ENCODE measurements around the gene KRT85.
"Not testable (repeated sequence)": the region's sequence is repeated elsewhere in the genome, so short reads cannot be mapped to it uniquely, and the experiment has no call there.

Gene KRT85

DNA sequence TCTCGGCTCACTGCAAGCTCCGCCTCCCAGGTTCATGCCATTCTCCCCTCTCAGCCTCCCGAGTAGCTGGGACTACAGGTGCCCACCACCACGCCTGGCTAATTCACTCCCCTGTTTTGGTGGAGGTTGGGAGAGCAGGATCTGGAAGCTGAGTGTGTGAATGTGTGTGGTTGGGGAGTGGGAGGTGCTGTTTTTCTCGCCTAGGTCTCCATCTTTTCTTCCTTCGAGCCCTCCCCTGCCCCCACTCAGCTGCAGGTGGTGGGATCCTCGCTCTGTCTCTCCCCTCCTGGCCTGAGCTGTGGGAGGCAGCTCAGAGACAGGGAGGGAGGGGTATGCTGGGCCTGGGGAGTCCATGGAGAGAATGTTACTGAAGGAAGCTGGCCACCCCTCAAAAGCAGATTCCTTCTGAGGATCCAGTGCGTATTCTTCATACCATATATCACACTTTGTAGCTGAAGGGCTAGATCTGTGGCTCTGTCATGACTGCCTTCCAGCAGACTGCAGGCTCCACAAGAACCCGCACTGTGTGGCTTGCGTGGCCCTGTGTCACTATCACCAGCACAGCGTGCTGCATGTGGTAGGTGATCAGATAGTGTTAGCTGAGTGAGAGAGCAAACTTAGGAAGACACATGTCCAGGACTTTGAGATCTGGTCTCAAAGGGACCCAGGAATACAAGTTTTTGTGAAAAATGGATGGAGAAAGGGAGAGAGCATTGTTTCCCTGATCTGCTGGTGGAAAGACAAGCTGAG lies 48.9 kb downstream of the KRT85 start:
- Histone ChIP-seq H3K36me3 (ENCODE audit: insufficient read depth, low read length) (no peaks in the 10 kb centered on the region), H3K4me1 (ENCODE audit: insufficient read depth, low read length) (no peaks in the 10 kb centered on the region), H3K9ac (ENCODE audit: low read length) (no peak overlapping the region), H3K9me3 (ENCODE audit: low read length) (no peaks in the 10 kb centered on the region), H3K27me3 (ENCODE audit: control insufficient read depth in 1 of 2, insufficient read depth in 2 of 2, low read length in 2 of 2) (peaks cover 0 to 11% of the 10 kb centered on the region in 2 donors), H3K4me3 (ENCODE audit: low read depth in 1 of 2, low read length in 2 of 2) (no peak overlapping the region), H3K27ac (ENCODE audit: low read depth, low read length) (no peak overlapping the region)

DNA sequence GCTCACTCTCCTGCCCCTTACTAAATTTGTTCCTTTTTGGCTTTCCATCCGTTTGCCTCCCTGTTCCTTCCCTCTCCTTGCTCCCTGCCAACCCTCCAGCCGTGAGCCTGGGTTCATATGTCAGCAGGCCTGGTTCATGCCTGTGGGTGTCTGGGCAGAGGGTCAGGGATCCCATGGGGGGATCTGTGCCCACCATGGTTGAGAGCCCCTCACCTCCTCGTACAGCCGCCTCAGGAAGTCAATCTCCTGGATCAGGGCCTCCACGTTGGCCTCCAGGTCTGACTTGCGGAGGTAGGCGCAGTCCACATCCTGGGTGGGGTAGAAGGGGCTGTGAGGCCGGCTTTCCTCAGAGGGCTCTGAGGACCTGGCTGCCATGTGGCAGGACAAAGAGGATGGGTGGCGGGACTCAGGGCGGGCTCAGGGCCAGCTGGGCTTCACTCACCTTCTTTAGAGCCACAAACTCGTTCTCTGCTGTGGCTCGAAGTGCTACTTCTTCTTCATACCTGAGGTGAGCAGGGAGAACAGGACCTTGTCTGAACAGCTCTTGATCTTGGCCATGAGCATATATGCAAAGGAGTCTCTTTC lies 49.7 kb downstream of the KRT85 start:
- Histone ChIP-seq H3K36me3 (ENCODE audit: insufficient read depth, low read length) (no peaks in the 10 kb centered on the region), H3K4me1 (ENCODE audit: insufficient read depth, low read length) (no peaks in the 10 kb centered on the region), H3K9ac (ENCODE audit: low read length) (no peak overlapping the region), H3K9me3 (ENCODE audit: low read length) (no peaks in the 10 kb centered on the region), H3K27me3 (ENCODE audit: control insufficient read depth in 1 of 2, insufficient read depth in 2 of 2, low read length in 2 of 2) (peaks cover 0 to 11% of the 10 kb centered on the region in 2 donors), H3K4me3 (ENCODE audit: low read depth in 1 of 2, low read length in 2 of 2) (no peak overlapping the region), H3K27ac (ENCODE audit: low read depth, low read length) (no peak overlapping the region)

- Histone ChIP-seq H3K27ac (ENCODE audit: low read depth, low read length) (no peak overlapping the region), H3K27me3 (ENCODE audit: control insufficient read depth in 1 of 2, insufficient read depth in 2 of 2, low read length in 2 of 2) (peaks cover 0 to 11% of the 10 kb centered on the region in 2 donors), H3K36me3 (ENCODE audit: insufficient read depth, low read length) (no peaks in the 10 kb centered on the region), H3K9ac (ENCODE audit: low read length) (no peak overlapping the region), H3K9me3 (ENCODE audit: low read length) (no peaks in the 10 kb centered on the region), H3K4me3 (ENCODE audit: low read depth in 1 of 2, low read length in 2 of 2) (no peak overlapping the region), H3K4me1 (ENCODE audit: insufficient read depth, low read length) (no peaks in the 10 kb centered on the region)
Observed at GRCh38 chr12:52316701-52317100, 50.6 kb downstream of the KRT85 start.

GRCh38 chr12:52316290-52316689 lies 51.0 kb downstream of the KRT85 start:
- no peak overlapping the region for H3K4me3 ChIP-seq (ENCODE audit: low read depth in 1 of 2, low read length in 2 of 2)
- H3K4me1 ChIP-seq (ENCODE audit: insufficient read depth, low read length): peaks cover 3% of the 10 kb centered on the region
- peaks cover 0 to 8% of the 10 kb centered on the region in 2 donors for H3K27me3 ChIP-seq (ENCODE audit: control insufficient read depth in 1 of 2, insufficient read depth in 2 of 2, low read length in 2 of 2)
- no peaks in the 10 kb centered on the region for H3K36me3 ChIP-seq (ENCODE audit: insufficient read depth, low read length)
- H3K9me3 ChIP-seq (ENCODE audit: low read length): no peaks in the 10 kb centered on the region
- no peak overlapping the region for H3K27ac ChIP-seq (ENCODE audit: low read depth, low read length)
- H3K9ac ChIP-seq (ENCODE audit: low read length): no peak overlapping the region

DNA sequence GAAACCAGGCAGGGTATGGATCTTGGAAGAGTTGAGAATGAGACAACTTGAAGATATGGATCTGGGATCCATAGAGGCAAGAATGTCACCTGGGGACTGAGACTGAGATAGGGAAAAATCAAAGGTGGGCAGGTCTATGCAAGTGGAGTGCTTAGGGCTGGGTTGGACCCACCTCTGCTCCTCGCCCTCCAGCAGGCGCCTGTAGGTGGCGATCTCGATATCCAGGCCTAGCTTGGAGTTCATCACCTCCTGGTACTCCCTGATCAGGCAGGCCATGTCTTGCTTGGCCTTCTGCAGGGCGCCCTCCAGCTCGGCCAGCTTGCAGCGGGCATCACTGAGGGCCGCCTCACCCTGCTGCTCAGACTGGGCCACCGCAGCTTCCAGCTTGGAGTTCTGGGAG lies 51.6 kb downstream of the KRT85 start:
- not testable (repeated sequence) for H3K27ac ChIP-seq (ENCODE audit: low read depth, low read length); H3K4me3 ChIP-seq (ENCODE audit: low read depth in 1 of 2, low read length in 2 of 2); H3K4me1 ChIP-seq (ENCODE audit: insufficient read depth, low read length); H3K27me3 ChIP-seq (ENCODE audit: control insufficient read depth in 1 of 2, insufficient read depth in 2 of 2, low read length in 2 of 2); H3K9ac ChIP-seq (ENCODE audit: low read length); H3K36me3 ChIP-seq (ENCODE audit: insufficient read depth, low read length); H3K9me3 ChIP-seq (ENCODE audit: low read length)

GRCh38 chr12:52314511-52314910 lies 52.8 kb downstream of the KRT85 start:
- H3K9me3 ChIP-seq (ENCODE audit: low read length): no peaks in the 10 kb centered on the region
- H3K36me3 ChIP-seq (ENCODE audit: insufficient read depth, low read length): no peaks in the 10 kb centered on the region
- no peak overlapping the region for H3K4me3 ChIP-seq (ENCODE audit: low read depth in 1 of 2, low read length in 2 of 2)
- H3K27me3 ChIP-seq (ENCODE audit: control insufficient read depth in 1 of 2, insufficient read depth in 2 of 2, low read length in 2 of 2): peaks cover 0 to 7% of the 10 kb centered on the region in 2 donors
- H3K9ac ChIP-seq (ENCODE audit: low read length): no peak overlapping the region
- peaks cover 12% of the 10 kb centered on the region for H3K4me1 ChIP-seq (ENCODE audit: insufficient read depth, low read length)
- H3K27ac ChIP-seq (ENCODE audit: low read depth, low read length): no peak overlapping the region

GRCh38 chr12:52313926-52314325 lies 53.4 kb downstream of the KRT85 start:
- peaks cover 15% of the 10 kb centered on the region for H3K4me1 ChIP-seq (ENCODE audit: insufficient read depth, low read length)
- peaks cover 0 to 11% of the 10 kb centered on the region in 2 donors for H3K27me3 ChIP-seq (ENCODE audit: control insufficient read depth in 1 of 2, insufficient read depth in 2 of 2, low read length in 2 of 2)
- no peak overlapping the region for H3K27ac ChIP-seq (ENCODE audit: low read depth, low read length)
- no peak overlapping the region for H3K4me3 ChIP-seq (ENCODE audit: low read depth in 1 of 2, low read length in 2 of 2)
- H3K36me3 ChIP-seq (ENCODE audit: insufficient read depth, low read length): no peaks in the 10 kb centered on the region
- no peaks in the 10 kb centered on the region for H3K9me3 ChIP-seq (ENCODE audit: low read length)
- H3K9ac ChIP-seq (ENCODE audit: low read length): no peak overlapping the region

GRCh38 chr12:52313461-52313860 lies 53.8 kb downstream of the KRT85 start:
- Histone ChIP-seq H3K9me3 (ENCODE audit: low read length) (no peaks in the 10 kb centered on the region), H3K27me3 (ENCODE audit: control insufficient read depth in 1 of 2, insufficient read depth in 2 of 2, low read length in 2 of 2) (peaks cover 0 to 14% of the 10 kb centered on the region in 2 donors), H3K9ac (ENCODE audit: low read length) (no peak overlapping the region), H3K4me1 (ENCODE audit: insufficient read depth, low read length) (peaks cover 18% of the 10 kb centered on the region), H3K36me3 (ENCODE audit: insufficient read depth, low read length) (no peaks in the 10 kb centered on the region), H3K4me3 (ENCODE audit: low read depth in 1 of 2, low read length in 2 of 2) (no peak overlapping the region), H3K27ac (ENCODE audit: low read depth, low read length) (no peak overlapping the region)

- Histone ChIP-seq H3K27ac (ENCODE audit: low read depth, low read length) (no peak overlapping the region), H3K4me1 (ENCODE audit: insufficient read depth, low read length) (peaks cover 18% of the 10 kb centered on the region), H3K27me3 (ENCODE audit: control insufficient read depth in 1 of 2, insufficient read depth in 2 of 2, low read length in 2 of 2) (peaks cover 0 to 23% of the 10 kb centered on the region in 2 donors), H3K9ac (ENCODE audit: low read length) (no peak overlapping the region), H3K4me3 (ENCODE audit: low read depth in 1 of 2, low read length in 2 of 2) (no peak overlapping the region), H3K36me3 (ENCODE audit: insufficient read depth, low read length) (no peaks in the 10 kb centered on the region), H3K9me3 (ENCODE audit: low read length) (no peaks in the 10 kb centered on the region)
Observed at GRCh38 chr12:52312086-52312485, 55.2 kb downstream of the KRT85 start.

GRCh38 chr12:52311285-52311648 lies 56.0 kb downstream of the KRT85 start:
- Histone ChIP-seq H3K27me3 (ENCODE audit: control insufficient read depth in 1 of 2, insufficient read depth in 2 of 2, low read length in 2 of 2) (peaks cover 0 to 23% of the 10 kb centered on the region in 2 donors), H3K36me3 (ENCODE audit: insufficient read depth, low read length) (no peaks in the 10 kb centered on the region)

DNA sequence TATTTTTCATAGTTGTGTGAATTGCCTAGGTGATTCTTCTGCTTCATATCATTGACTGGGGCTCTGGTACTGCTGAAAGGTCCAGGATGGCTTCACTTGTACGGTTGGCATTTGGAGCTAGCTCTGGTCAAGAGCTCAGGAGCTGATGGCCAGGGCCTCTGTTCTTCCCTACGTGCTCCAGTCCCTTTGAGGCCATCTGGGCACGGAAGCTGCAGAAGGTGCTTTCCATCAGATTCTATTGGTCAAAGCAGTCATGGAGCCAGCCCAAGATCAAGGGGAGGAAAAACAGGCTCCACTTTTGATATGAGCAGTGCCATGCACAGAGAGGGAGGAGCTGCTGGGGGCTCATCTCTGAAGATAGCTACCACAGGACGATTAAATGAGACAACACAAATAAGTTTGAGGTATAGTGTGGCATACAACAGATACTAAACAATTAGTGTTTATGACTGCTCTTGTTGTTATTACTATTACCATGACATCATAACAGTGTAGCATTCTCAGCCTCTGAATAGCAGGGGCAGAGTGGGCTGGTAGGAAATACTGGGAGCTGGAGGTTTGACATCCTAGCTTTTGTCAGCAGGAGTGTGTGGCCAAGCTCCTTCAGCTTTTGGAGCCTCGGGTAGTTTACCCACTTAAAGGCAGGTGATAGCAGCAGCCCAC lies 56.5 kb downstream of the KRT85 start:
- Histone ChIP-seq H3K27ac (ENCODE audit: low read depth, low read length) (peak overlapping the region; percentile 30), H3K4me3 (ENCODE audit: low read depth in 1 of 2, low read length in 2 of 2) (no peak overlapping the region), H3K4me1 (ENCODE audit: insufficient read depth, low read length) (peaks cover 18% of the 10 kb centered on the region), H3K9me3 (ENCODE audit: low read length) (no peaks in the 10 kb centered on the region), H3K9ac (ENCODE audit: low read length) (no peak overlapping the region), H3K27me3 (ENCODE audit: control insufficient read depth in 1 of 2, insufficient read depth in 2 of 2, low read length in 2 of 2) (peaks cover 0 to 23% of the 10 kb centered on the region in 2 donors), H3K36me3 (ENCODE audit: insufficient read depth, low read length) (no peaks in the 10 kb centered on the region)

More at GRCh38 chr12:52311285-52311648, 56.0 kb downstream of the KRT85 start:
- H3K27ac ChIP-seq (ENCODE audit: low read depth, low read length): peak overlapping the region; percentile 30
- H3K9me3 ChIP-seq (ENCODE audit: low read length): no peaks in the 10 kb centered on the region
- H3K4me1 ChIP-seq (ENCODE audit: insufficient read depth, low read length): peaks cover 18% of the 10 kb centered on the region
- no peak overlapping the region for H3K9ac ChIP-seq (ENCODE audit: low read length)
- no peak overlapping the region for H3K4me3 ChIP-seq (ENCODE audit: low read depth in 1 of 2, low read length in 2 of 2)

Data from muscle layer of colon (tissue), 2 donors.